ENCODE results near the gene HNRNPA2B1. TPM values are rescaled to one million over a fixed set of nuclear protein-coding genes. Genes with fewer than 3 reads are reported as not detected.

The HNRNPA2B1 gene
- total RNA-seq, 2 donors from 2014 or later: 439 to 483 TPM

DNA sequence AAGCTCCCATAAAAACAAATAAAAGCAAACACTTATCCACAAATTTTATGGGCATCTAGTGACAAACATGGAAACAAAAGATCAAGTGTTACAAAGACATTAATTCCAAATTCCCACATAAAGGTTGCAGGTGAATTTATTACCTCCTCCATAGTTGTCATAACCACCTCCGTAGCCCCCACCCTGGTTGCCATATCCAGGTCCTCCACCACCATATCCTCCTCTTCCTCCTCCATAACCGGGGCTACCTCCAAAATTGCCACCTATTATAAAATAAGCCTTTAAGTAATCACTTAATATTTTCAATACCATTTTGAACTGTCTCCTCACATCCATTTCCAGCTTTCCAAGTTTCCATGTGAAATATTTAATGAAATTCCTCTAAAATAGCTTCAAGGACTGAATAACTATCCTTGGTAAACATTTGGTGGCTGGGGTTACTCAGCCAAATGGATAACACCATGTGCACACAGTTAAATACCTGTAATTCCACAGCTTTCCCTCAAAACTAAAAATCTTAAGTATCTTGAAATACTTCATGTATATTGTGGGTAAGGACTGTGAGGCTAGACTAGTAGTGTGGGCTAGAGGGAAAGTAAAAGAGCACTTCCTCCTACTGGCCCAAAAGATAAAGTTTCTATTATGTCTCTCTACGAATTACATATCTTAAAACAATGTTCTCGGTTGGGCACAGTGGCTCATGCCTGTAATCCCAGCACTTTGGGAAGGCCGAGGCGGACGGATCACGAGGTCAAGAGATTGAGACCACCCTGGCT lies 6.9 kb downstream of the HNRNPA2B1 start:
- no peaks in the 10 kb centered on the region for H3K9me3 Mint-ChIP-seq
- H3K4me3 Mint-ChIP-seq: peak overlapping the region; percentile 91 to 96
- ATAC-seq (replicated peaks in 1 of 2) (peak in 1 of 2 donors; percentile 9), DNase-seq (no peak)
- H3K27me3 Mint-ChIP-seq (ENCODE audit: low read depth): no peaks in the 10 kb centered on the region
- peaks cover 88% of the 10 kb centered on the region for H3K4me1 Mint-ChIP-seq (ENCODE audit: low read depth)
- peaks cover 35 to 84% of the 10 kb centered on the region in 2 donors for H3K36me3 Mint-ChIP-seq (ENCODE audit: insufficient read depth in 2 of 2)
- H3K27ac Mint-ChIP-seq: peak overlapping the region; percentile 100

GRCh38 chr7:26192485-26193087 lies 8.0 kb downstream of the HNRNPA2B1 start:
- H3K9me3 Mint-ChIP-seq: no peaks in the 10 kb centered on the region

DNA sequence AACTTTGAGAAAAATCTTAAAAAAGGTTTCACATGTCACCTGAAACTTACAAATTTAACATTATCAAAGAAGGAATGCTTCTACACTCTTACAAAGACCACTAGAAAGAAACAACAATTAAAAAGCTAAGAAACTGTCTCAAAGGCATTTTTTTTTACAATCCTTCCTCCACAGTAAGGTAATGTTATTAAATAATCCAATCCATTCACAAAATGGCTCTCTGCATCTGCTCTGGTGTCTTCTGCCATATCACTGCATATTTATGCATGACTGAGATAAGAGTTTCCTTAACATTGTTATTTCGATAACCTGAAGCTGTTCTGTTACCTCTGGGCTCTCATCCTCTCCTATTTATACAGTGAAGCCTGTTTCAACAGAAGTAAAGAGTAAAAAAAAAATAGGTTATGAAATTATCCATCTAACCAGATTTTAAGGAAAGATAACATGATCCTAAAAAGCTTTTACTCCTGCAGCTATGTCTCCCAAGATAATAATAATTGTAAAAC lies 8.5 kb downstream of the HNRNPA2B1 start:
- Mint-ChIP-seq H3K36me3 (ENCODE audit: insufficient read depth in 2 of 2) (peaks cover 30 to 78% of the 10 kb centered on the region in 2 donors), H3K4me3 (peak overlapping the region; percentile 91 to 96), H3K4me1 (ENCODE audit: low read depth) (peaks cover 99% of the 10 kb centered on the region), H3K9me3 (no peaks in the 10 kb centered on the region), H3K27me3 (ENCODE audit: low read depth) (no peaks in the 10 kb centered on the region), H3K27ac (peak overlapping the region; percentile 100)
- ATAC-seq (replicated peaks in 1 of 2) (no peak), DNase-seq (no peak)

More at GRCh38 chr7:26192485-26193087, 8.0 kb downstream of the HNRNPA2B1 start:
- no peak for DNase-seq
- Mint-ChIP-seq H3K27ac (peak overlapping the region; percentile 100), H3K27me3 (ENCODE audit: low read depth) (no peaks in the 10 kb centered on the region), H3K4me1 (ENCODE audit: low read depth) (peaks cover 99% of the 10 kb centered on the region), H3K4me3 (peak overlapping the region; percentile 91 to 96), H3K36me3 (ENCODE audit: insufficient read depth in 2 of 2) (peaks cover 33 to 79% of the 10 kb centered on the region in 2 donors)
- no peak for ATAC-seq (replicated peaks in 1 of 2)

DNA sequence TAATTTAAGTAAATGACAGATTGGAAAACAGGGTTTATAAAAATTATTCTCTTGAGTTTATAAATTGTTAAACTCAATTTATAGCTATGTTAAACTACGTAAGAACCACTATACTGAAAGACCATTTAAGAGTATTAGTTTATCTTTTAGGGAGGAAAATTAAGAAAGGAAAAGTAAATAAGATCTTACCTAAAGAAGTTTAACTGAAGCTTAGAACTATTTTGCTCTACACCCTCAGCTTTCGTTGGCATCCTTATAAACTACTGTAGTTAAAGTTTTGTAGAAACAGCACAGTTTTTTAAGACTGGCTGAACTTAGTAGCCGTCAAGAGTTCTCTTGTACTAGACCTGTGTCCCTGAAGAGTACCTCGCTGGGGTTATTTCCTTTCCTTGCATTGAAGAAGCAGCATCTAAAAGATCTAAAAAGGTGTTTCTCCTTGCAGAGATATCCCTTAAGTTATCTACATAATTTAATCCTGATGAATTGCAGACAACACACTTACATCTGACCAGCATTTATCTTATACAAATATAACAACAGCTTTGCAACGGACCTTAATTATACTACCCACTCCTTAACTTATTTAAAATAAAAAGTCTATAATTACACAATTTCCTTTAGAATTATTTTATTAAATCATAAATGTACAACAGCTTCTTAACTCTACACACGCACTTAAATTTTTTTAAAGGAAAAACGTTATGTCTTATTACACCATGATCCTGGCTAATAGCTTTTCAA lies 9.1 kb downstream of the HNRNPA2B1 start:
- H3K4me1 Mint-ChIP-seq (ENCODE audit: low read depth): peaks cover 99% of the 10 kb centered on the region
- DNase-seq (no peak), ATAC-seq (replicated peaks in 1 of 2) (no peak)
- no peaks in the 10 kb centered on the region for H3K9me3 Mint-ChIP-seq
- H3K27me3 Mint-ChIP-seq (ENCODE audit: low read depth): no peaks in the 10 kb centered on the region
- H3K4me3 Mint-ChIP-seq: peak overlapping the region in 1 of 2 donors; percentile 91
- peak overlapping the region; percentile 100 for H3K27ac Mint-ChIP-seq
- H3K36me3 Mint-ChIP-seq (ENCODE audit: insufficient read depth in 2 of 2): peaks cover 25 to 75% of the 10 kb centered on the region in 2 donors

- DNase-seq (no peak), ATAC-seq (replicated peaks in 1 of 2) (no peak)
- peaks cover 97% of the 10 kb centered on the region for H3K4me1 Mint-ChIP-seq (ENCODE audit: low read depth)
- peaks cover 20 to 68% of the 10 kb centered on the region in 2 donors for H3K36me3 Mint-ChIP-seq (ENCODE audit: insufficient read depth in 2 of 2)
- peak overlapping the region; percentile 17 to 58 for H3K4me3 Mint-ChIP-seq
- peak overlapping the region; percentile 95 for H3K27ac Mint-ChIP-seq
- no peaks in the 10 kb centered on the region for H3K9me3 Mint-ChIP-seq
- H3K27me3 Mint-ChIP-seq (ENCODE audit: low read depth): no peaks in the 10 kb centered on the region
Observed at GRCh38 chr7:26190417-26190869, 10.1 kb downstream of the HNRNPA2B1 start.

- Mint-ChIP-seq H3K27ac (peak overlapping the region; percentile 64), H3K9me3 (no peaks in the 10 kb centered on the region), H3K27me3 (ENCODE audit: low read depth) (no peaks in the 10 kb centered on the region), H3K4me1 (ENCODE audit: low read depth) (peaks cover 97% of the 10 kb centered on the region), H3K4me3 (peak overlapping the region in 1 of 2 donors; percentile 45), H3K36me3 (ENCODE audit: insufficient read depth in 2 of 2) (peaks cover 18 to 69% of the 10 kb centered on the region in 2 donors)
- DNase-seq (no peak), ATAC-seq (replicated peaks in 1 of 2) (no peak)
Observed at GRCh38 chr7:26189697-26190096, 10.8 kb downstream of the HNRNPA2B1 start.

DNA sequence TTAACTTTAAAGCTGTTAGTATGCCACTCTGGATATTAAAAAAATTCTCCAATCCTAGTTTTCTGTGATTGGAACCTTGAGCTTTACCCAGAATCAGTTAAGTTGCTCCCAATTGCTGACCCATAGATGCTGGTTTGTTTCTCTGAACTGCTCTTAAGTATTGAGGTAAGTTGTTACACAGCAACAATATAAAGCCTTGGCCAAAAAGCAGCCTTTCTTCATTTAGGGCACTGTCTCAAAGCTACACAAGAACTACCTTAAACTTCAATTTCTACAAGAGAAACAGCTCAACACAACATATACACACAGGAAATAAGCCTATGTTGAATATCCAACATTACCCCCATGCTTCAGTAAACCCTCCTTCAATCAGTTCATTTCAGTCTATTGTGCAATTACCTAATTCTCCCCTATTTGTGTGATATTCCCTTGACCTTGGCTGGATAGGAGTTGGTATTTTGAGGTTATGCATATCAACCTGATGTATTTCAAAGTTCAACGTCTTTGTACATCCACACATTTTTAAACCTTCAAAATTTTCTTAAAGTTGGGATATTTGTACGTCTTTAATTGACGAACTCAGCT lies 11.5 kb downstream of the HNRNPA2B1 start:
- DNase-seq: no peak
- peak overlapping the region; percentile 41 to 45 for H3K4me3 Mint-ChIP-seq
- peaks cover 16 to 69% of the 10 kb centered on the region in 2 donors for H3K36me3 Mint-ChIP-seq (ENCODE audit: insufficient read depth in 2 of 2)
- peaks cover 97% of the 10 kb centered on the region for H3K4me1 Mint-ChIP-seq (ENCODE audit: low read depth)
- peak in 1 of 2 donors; percentile 1 for ATAC-seq (replicated peaks in 1 of 2)
- no peaks in the 10 kb centered on the region for H3K27me3 Mint-ChIP-seq (ENCODE audit: low read depth)
- peak overlapping the region; percentile 64 for H3K27ac Mint-ChIP-seq
- no peaks in the 10 kb centered on the region for H3K9me3 Mint-ChIP-seq

GRCh38 chr7:26188206-26188956 lies 12.2 kb downstream of the HNRNPA2B1 start:
- Mint-ChIP-seq H3K4me3 (peak overlapping the region in 1 of 2 donors; percentile 41), H3K9me3 (no peaks in the 10 kb centered on the region), H3K36me3 (ENCODE audit: insufficient read depth in 2 of 2) (peaks cover 13 to 66% of the 10 kb centered on the region in 2 donors), H3K27me3 (ENCODE audit: low read depth) (no peaks in the 10 kb centered on the region), H3K4me1 (ENCODE audit: low read depth) (peaks cover 91% of the 10 kb centered on the region), H3K27ac (peak overlapping the region; percentile 64)
- ATAC-seq (replicated peaks in 1 of 2) (peak; percentile 4 to 6), DNase-seq (no peak)

DNA sequence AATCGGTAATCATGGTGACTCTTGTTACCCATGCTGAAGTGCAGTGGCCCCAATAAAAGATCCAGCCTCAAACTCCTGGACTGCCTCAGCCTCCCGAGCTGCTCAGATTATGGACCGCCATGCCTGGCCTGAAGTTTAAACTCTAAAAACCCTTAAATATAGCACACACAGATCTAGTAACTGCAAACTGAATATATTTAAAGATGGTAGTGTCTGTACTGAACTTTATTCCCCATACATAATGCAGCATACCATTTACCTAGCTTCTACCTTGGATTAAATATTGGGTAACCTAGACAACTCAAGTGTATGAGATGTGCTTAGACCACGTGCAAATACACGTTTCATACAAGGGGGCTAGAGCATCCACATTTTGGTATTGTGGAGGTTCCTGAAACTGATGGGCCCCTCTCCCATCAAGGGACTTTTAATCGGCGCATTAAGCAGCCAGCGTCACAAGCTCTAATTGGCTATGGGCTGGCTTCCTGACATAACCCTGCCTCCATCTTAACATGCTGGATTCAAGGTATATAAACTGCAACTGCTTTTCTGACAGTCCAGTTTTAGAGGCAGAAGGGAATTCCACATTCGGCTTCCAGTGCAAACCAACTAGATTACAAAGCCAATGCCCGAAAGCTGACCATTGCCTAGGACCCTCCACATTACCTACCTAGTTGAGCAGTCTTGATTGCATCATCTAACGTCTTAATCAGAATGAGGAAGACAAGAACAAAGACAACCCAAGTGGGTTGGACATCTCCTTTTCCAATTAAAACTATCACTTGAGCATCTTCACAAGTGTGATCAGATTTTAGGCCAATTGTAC lies 13.0 kb downstream of the HNRNPA2B1 start:
- no peaks in the 10 kb centered on the region for H3K27me3 Mint-ChIP-seq (ENCODE audit: low read depth)
- peaks cover 83% of the 10 kb centered on the region for H3K4me1 Mint-ChIP-seq (ENCODE audit: low read depth)
- peak overlapping the region; percentile 96 for H3K27ac Mint-ChIP-seq
- ATAC-seq (replicated peaks in 1 of 2) (peak; percentile 10 to 24), DNase-seq (no peak)
- H3K4me3 Mint-ChIP-seq: peak overlapping the region; percentile 6 to 26
- peaks cover 11 to 59% of the 10 kb centered on the region in 2 donors for H3K36me3 Mint-ChIP-seq (ENCODE audit: insufficient read depth in 2 of 2)
- H3K9me3 Mint-ChIP-seq: no peaks in the 10 kb centered on the region

DNA sequence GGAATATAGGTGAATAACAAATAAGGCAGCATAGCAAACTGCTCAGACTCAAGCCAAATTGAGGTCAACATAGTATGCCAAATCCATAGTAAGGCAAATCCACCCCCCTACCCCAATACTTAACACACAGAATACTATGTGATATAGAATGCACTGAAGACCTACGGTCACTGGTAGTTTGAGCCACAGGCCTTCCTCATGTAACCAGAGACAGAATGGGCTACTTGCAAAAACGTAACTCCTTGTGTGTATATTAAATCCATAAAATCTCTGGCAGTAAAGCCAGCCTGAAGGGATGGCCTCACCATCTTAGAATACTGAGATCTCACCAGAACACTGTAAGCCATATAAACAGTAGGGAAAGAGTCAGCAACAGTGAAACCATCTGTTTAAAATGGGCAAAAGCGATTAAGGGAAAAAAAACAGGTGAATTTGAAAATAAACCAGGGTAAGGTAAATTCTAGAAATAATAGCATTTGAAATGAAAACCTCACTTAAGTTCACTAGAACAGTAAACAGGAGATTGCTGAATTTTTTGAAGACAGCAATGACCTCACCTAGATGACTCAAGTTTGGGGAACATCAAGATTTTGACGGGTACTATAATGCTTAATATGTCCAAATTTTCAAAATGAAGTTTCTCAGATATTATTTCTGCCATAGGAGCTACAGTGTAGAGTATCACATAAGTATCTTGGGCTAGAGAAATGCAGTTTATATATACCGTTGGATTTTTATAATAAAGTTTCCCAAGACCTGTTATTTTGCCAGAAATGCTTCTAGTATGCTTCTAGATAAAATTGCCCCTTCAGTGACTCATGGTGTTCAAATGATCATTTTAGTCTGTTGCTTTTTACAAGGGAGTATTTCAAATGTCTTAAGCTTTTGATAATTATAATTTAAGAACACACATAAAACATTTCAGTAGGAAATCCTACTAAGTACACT lies 13.9 kb downstream of the HNRNPA2B1 start:
- H3K27me3 Mint-ChIP-seq (ENCODE audit: low read depth): no peaks in the 10 kb centered on the region
- no peaks in the 10 kb centered on the region for H3K9me3 Mint-ChIP-seq
- peaks cover 77% of the 10 kb centered on the region for H3K4me1 Mint-ChIP-seq (ENCODE audit: low read depth)
- peaks cover 7 to 51% of the 10 kb centered on the region in 2 donors for H3K36me3 Mint-ChIP-seq (ENCODE audit: insufficient read depth in 2 of 2)
- peak overlapping the region; percentile 96 for H3K27ac Mint-ChIP-seq
- peak overlapping the region in 1 of 2 donors; percentile 26 for H3K4me3 Mint-ChIP-seq
- DNase-seq: no peak
- ATAC-seq (replicated peaks in 1 of 2): peak; percentile 2 to 16

DNA sequence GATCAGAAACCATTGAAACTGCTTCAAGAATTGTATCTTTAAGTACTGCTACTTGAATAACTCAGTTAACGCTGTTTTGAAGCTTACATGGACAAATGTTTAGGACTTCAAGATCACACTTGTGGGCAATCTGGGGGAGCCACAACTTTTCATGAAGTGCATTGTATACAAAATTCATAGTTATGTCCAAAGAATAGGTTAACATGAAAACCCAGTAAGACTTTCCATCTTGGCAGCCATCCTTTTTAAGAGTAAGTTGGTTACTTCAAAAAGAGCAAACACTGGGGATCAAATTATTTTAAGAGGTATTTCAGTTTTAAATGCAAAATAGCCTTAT lies 14.7 kb downstream of the HNRNPA2B1 start:
- Mint-ChIP-seq H3K27ac (peak overlapping the region; percentile 98), H3K4me3 (peak overlapping the region in 1 of 2 donors; percentile 51), H3K27me3 (ENCODE audit: low read depth) (no peaks in the 10 kb centered on the region), H3K36me3 (ENCODE audit: insufficient read depth in 2 of 2) (peaks cover 7 to 50% of the 10 kb centered on the region in 2 donors), H3K4me1 (ENCODE audit: low read depth) (peaks cover 78% of the 10 kb centered on the region), H3K9me3 (no peaks in the 10 kb centered on the region)
- no peak for DNase-seq
- ATAC-seq (replicated peaks in 1 of 2): no peak

All from activated T-cell treated with anti-CD3 and anti-CD28 coated beads, Interleukin-2, amount 50 U/mL, for 72 hours (primary cell).